Activated effector memory CD4-positive, alpha-beta T cell treated with anti-CD3 and anti-CD28 coated beads, Interleukin-2, amount 50 U/mL, for 16 hours (primary cell): Measurements from ENCODE around the gene INPP5J.
"Not testable (repeated sequence)": the region's sequence is repeated elsewhere in the genome, so short reads cannot be mapped to it uniquely, and the experiment has no call there.

Experiments used
- DNase-seq: peaks from one replicate; pipeline ENCODE4 v3.0.0-alpha.2; 2020

The INPP5J gene

GRCh38 chr22:31087744-31088215 lies 35.0 kb upstream of the INPP5J start:
- DNase-seq, result no peak

DNA sequence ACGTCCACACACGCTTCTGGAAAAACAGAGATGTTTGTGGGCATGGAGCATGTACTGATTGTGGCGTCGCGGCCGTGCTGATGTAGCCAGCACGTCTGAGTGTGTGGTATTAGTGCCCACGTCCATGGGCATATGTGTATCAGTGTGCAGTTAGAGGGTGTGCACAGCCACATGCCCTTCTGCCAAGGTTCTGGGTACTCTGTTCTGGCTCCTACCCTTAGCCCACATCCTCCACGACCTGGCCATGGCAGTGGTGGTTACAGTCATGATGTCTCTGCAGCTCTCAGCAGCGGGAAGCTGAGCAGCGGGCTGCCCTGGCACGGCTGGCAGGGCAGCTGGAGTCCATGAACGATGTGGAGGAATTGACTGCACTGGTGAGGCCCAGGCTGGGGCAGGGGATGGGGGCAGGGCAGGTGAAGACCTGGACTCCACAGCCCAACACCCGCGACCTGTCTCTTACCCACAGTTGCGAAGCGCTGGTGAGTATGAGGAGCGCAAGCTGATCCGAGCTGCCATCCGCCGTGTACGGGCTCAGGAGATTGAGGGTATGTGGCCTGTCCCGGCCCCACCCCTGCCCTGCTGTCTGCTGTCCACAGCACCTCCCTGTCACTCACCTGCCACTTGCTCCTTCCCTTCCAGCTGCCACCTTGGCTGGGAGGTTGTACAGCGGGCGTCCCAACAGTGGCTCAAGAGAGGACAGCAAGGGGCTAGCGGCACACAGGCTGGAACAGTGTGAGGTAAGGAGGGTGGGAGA lies 34.4 kb upstream of the INPP5J start:
- no peak for DNase-seq

DNA sequence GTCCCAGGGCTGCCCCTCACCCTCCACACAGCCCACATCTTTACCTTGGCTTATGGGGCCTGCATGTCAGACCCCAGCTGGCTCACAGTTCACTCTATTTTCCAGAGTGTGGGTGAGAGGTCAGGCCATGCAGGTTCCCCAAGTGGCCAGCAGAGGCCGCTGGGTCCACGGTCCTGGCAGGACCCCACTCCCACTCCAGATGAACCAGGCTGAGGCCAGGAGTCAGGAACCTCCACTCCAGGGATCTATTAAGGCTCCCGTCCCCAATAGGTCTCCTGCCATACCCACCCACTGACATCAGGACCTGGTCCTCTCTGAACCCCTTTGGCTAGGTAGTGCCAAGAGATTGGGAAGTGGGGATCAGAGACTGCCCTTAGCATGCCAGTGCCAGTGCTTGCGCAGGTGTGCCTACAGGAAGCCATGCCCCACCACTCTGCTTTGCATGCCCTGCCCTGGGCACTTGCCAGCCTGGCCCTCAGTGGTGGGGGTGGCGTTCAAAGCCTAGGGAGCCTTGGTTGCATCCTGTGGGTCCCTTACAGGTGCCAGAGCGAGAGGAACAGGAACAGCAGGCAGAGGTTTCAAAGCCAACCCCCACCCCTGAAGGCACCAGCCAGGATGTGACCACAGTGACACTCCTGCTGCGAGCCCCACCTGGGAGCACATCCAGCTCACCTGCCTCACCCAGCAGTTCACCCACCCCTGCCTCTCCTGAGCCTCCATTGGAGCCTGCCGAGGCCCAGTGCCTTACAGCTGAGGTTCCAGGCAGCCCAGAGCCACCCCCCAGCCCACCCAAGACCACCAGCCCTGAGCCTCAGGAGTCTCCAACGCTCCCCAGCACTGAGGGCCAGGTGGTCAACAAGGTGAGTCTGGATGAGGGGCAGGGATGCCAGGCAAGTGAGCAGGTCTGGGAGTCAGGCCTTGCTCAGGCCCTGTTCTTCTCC lies 33.3 kb upstream of the INPP5J start:
- peak; percentile 81 for DNase-seq

GRCh38 chr22:31090217-31091085 lies 32.3 kb upstream of the INPP5J start:
- DNase-seq, result no peak

- no peak for DNase-seq
These were observed 31.4 kb upstream of the INPP5J start for GRCh38 chr22:31091106-31091975.

- DNase-seq, result no peak
These were observed 30.6 kb upstream of the INPP5J start for GRCh38 chr22:31092161-31092560.

GRCh38 chr22:31093086-31093850 lies 29.5 kb upstream of the INPP5J start:
- DNase-seq, result no peak

DNA sequence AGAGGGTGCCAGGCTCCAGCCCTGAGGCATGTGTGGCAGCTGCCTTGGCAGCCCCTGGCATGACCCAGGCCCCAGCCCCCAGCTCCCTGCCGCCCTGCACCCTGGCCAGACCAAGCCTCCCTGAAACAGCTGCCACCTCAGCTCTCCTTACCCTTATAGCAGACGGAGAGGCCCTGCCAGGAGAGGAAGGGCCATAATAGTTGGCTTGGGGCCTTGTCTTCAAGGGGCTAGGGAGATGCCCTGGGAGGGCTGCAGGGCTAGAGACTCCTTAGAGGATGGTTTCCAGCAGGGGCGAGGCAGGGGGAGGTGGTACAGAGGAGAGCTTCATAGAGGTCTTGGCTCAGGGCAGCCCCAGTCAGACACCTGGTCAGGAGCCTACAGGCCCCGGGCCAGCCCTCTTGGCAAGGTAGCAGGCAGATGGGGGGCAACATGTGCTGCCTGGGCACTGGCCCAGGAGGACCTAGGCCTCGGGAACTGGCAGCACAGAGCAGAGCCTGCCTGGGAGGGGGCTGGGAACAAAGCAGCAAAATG lies 28.7 kb upstream of the INPP5J start:
- no peak for DNase-seq

DNA sequence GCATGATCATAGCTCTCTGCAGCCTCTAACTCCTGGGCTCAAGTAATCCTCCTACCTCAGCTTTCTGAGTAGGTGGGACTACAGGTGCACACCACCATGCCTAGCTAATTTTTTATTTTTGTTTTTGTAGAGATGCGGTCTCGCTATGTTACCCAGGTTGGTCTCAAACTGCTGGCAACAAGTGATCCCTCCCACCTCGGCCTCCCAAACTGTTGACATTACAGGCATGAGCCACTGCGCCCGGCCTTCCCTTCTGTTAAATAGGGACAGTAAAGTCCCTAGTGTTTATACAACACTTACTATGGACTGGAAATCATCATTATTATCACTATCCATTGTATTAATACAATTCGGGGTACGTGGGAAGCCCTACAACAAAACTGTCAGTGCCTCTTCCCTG lies 28.0 kb upstream of the INPP5J start:
- DNase-seq, result no peak

DNA sequence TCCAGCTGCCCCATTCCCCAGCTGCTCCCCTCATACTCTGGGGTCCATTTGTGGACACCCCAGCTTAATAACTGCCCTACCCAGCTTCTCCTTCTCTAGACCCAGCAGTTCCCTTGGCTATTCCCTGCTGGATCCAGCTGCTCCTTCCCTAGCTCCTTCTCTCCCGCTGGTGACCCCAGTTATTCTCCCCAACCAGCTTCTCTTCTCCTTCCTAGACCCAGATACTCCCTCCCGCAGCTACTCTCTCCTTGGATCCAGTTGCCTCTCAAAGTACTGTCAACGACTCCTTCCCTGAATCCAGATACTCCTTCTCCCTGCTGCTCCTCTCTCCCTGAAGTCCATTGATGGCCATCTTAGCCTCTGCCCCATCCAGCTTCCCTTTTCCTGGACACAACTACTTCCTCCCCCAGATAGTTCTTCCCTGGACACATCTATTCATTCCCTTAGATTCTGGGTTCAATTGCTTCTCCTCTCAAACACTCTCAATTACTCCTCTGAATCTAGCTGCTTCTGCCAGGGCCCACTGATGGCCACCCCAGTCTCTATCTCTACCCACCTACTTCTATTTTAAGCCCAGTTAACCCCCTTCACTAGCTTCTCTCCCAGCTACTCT lies 27.0 kb upstream of the INPP5J start:
- DNase-seq, result no peak

- DNase-seq, result no peak
These were observed 26.0 kb upstream of the INPP5J start for GRCh38 chr22:31096657-31097279.

- not testable (repeated sequence) for DNase-seq
These were observed 25.2 kb upstream of the INPP5J start for GRCh38 chr22:31097539-31097938.

- DNase-seq, result no peak
These were observed 24.7 kb upstream of the INPP5J start for GRCh38 chr22:31097941-31098631.

GRCh38 chr22:31098632-31099110 lies 24.1 kb upstream of the INPP5J start:
- DNase-seq, result no peak

- no peak for DNase-seq
These were observed 23.4 kb upstream of the INPP5J start for GRCh38 chr22:31099386-31099785.

GRCh38 chr22:31099841-31100761 lies 22.7 kb upstream of the INPP5J start:
- DNase-seq, result no peak

- DNase-seq, result no peak
These were observed 21.8 kb upstream of the INPP5J start for GRCh38 chr22:31100762-31101525.
